ENCODE results near the gene SPECC1. TPM values are rescaled to one million over a fixed set of nuclear protein-coding genes. Genes with fewer than 3 reads are reported as not detected.

Gene SPECC1
- total and polyA plus RNA-seq, 2 donors (not counting 3 experiments of a cell fraction or from before 2014, with no cell fraction given): 5.3 to 20.4 TPM

- no peak overlapping the region for H3K4me2 ChIP-seq (ENCODE audit: insufficient read depth, low read length)
- no peaks in the 10 kb centered on the region for H3K9me1 ChIP-seq (replicated peaks; ENCODE audit: control insufficient read depth, extremely low read depth, insufficient read depth, low read length)
- no peaks in the 10 kb centered on the region for H3K9me3 ChIP-seq (replicated peaks; ENCODE audit: control insufficient read depth, insufficient read depth, low read length)
- H3K4me1 ChIP-seq (ENCODE audit: control insufficient read depth, extremely low read depth, insufficient read depth, low read length): no peaks in the 10 kb centered on the region
- intact Hi-C loops (cut with micrococcal nuclease) (no loop called here), dilution Hi-C loops (cut with MboI; ENCODE audit: extremely low pct_ligation_motif_present, low sequenced_read_pairs) (no loop called here)
- no peak overlapping the region for H3K27ac ChIP-seq (ENCODE audit: insufficient read depth, low read depth, low read length)
- no peak overlapping the region for H2AFZ ChIP-seq (ENCODE audit: low read depth, low read length)
- POLR2A ChIA-PET: no interaction called here
- H3K36me3 ChIP-seq (ENCODE audit: control insufficient read depth in 2 of 2, extremely low read depth in 1 of 2, insufficient read depth in 2 of 2, low read length in 2 of 2): no peaks in the 10 kb centered on the region
- no peak overlapping the region for H3K4me3 ChIP-seq (replicated peaks in 1 of 3; ENCODE audit: insufficient read depth in 1 of 3, low read depth in 1 of 3, low read length in 3 of 3)
- DNase-seq (ENCODE audit: low read depth, low spot score): no peak
- FAIRE-seq: no peak
- CTCF ChIA-PET: no interaction called here
- H3K9ac ChIP-seq (replicated peaks; ENCODE audit: extremely low read depth, insufficient read depth, low read length): no peak overlapping the region
- H3K79me2 ChIP-seq (ENCODE audit: control insufficient read depth, insufficient read depth, low read length): no peaks in the 10 kb centered on the region
- H3K27me3 ChIP-seq (ENCODE audit: control insufficient read depth in 2 of 2, insufficient read depth in 2 of 2, low read length in 2 of 2): peaks cover 6 to 10% of the 10 kb centered on the region in 2 experiments
- BruUV-seq (replicated peaks): no TSS peak
- H4K20me1 ChIP-seq (replicated peaks; ENCODE audit: control insufficient read depth, extremely low read depth, insufficient read depth, low read length): no peaks in the 10 kb centered on the region
- TF ChIP-seq JUN (IDR thresholded peaks at IDR 0.05; ENCODE audit: borderline replicate concordance, insufficient read depth, insufficient read length, low read depth) (no peak), MAX (IDR thresholded peaks at IDR 0.05; ENCODE audit: insufficient read depth, insufficient read length) (no peak), POLR2A (IDR thresholded peaks at IDR 0.05; ENCODE audit: low read depth, low read length) (no peak), FOS (IDR thresholded peaks at IDR 0.05; ENCODE audit: borderline replicate concordance, insufficient read depth, low read length) (no peak), GATA2 (IDR thresholded peaks at IDR 0.05; ENCODE audit: insufficient read depth, insufficient read length, low read depth, low read length) (no peak), POLR2AphosphoS5 (IDR thresholded peaks at IDR 0.05; ENCODE audit: insufficient read depth, low read depth, low read length) (no peak), CTCF (IDR thresholded peaks at IDR 0.05; ENCODE audit: extremely low read depth in 1 of 2, insufficient read depth in 1 of 2, low read depth in 1 of 2, low read length in 2 of 2) (no peak), EZH2 (IDR thresholded peaks at IDR 0.05; ENCODE audit: borderline replicate concordance, low read depth, low read length, severe bottlenecking) (no peak), MYC (IDR thresholded peaks at IDR 0.05; ENCODE audit: low read depth, low read length) (no peak)
These were observed 88.2 kb downstream of the SPECC1 start for GRCh38 chr17:20097330-20097729.
